Skeletal muscle cell (primary cell): ENCODE measurements around the gene NR6A1.

ENCODE experiments used
- DNase-seq: peaks from one replicate; pipeline ENCODE4 v3.0.0-alpha.2; 2010; ENCODE audit warnings: low read depth
- H3K4me3 ChIP-seq: 2 replicates; pipeline ENCODE4 v1.5.1; 2011; ENCODE audit warnings: low read depth, mild to moderate bottlenecking, control low read depth, low read length, moderate library complexity

The NR6A1 gene

DNA sequence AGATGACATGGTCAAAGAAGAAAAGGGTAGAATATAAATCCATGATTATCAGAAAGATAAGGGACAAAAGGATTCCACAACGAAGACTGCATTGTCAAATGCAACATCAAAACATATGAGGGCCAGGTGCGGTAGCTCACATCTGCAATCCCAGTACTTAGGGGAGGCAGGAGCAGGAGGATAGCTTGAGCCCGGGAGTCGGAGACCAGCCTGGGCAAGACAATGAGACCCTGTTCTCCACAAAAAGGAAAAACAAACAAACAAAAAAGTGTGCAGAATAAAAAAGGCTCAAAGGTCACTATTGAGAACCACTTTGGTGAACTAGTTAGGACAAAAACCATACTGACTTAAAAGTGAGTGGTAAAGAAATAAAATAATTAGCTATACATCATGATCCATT lies 203.7 kb downstream of the NR6A1 start:
- DNase-seq, result no peak
- H3K4me3 ChIP-seq, result no peak overlapping the region

DNA sequence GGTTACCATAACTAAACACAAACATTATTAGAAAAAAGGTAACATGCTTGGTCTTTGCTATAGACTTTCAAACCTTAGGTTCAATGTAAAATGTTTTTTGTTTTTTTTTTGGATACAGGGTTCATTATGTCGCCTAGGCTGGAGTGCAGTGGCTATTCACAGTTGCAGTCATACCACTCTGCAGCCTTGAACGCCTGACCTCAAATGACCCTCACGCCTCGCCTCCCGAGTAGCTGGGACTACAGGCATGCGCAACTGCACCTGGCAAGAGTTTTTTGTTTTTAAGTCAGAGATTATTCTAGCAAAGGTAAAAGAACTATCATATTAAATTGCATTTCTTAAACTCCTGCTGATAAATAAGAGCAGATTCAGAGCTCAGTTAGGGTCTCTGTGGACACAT lies 208.8 kb downstream of the NR6A1 start:
- no peak overlapping the region for H3K4me3 ChIP-seq
- DNase-seq, result no peak

DNA sequence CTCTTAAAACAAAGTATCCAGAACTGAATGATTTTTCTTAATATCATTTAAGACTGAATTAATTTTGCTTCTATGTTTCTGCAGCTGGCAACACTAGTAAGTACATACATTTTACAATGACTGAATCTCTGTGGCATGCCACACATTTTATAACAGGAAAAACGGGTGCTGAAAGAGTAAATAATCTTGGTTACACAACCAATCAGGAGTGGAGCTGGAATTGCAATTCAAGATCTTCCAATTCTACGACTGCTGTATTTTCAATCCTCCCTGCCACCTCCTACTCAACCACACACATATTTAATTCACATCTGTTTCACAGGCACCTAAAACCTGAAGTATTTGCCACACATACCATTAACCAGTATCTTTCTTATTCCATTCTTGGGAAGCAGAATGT lies 211.2 kb downstream of the NR6A1 start:
- H3K4me3 ChIP-seq, result no peak overlapping the region
- DNase-seq, result peak; percentile 61

DNA sequence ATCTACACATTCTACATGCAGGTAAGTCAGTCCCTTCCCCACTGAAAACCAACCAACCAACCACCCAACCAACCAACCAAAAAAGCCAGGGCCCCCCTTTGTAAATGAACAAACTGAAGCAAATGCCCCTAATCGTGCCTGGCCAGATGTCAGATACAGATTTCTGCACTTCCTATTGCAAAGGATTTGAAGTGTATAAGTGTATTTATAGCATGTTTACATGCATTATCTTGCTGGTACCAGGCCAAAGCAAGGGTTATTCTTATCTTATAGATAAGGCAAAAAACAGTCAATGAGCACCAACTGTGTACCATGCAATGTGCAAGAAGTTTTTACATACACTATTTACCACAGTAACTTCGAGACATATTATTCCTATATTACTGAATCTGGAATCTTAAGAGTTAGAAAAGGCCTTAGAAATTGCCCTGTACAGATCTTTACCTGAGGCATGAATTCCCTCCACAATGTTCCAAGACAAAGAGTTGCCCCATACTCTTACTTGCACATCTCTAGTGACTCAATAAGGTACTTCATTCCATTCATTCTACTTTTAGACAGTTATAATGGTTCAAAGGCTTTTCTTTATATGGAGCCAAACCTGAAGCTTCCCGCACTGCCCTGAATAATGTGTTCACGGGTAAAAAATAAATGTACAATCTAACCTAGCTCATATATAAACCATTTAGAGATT lies 212.2 kb downstream of the NR6A1 start:
- DNase-seq, result no peak
- no peak overlapping the region for H3K4me3 ChIP-seq

DNA sequence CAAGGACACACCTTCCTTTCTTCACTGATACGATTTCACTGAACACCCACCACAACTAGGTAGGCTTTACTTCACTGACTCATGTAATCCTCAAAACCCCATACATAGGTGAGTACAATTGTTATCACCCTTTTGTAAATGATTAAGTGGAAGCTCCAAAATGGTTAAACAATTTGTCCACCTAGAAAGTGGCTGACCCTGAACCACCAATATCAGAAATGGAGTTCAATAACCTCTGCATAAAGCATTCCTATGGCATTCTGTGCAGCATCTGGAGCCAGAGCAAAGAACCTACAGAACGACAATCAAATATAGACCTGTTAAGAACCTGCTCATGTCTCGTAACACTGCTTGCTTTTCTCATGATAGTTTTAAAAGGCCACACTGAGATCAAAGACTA lies 213.2 kb downstream of the NR6A1 start:
- no peak for DNase-seq
- H3K4me3 ChIP-seq, result no peak overlapping the region

DNA sequence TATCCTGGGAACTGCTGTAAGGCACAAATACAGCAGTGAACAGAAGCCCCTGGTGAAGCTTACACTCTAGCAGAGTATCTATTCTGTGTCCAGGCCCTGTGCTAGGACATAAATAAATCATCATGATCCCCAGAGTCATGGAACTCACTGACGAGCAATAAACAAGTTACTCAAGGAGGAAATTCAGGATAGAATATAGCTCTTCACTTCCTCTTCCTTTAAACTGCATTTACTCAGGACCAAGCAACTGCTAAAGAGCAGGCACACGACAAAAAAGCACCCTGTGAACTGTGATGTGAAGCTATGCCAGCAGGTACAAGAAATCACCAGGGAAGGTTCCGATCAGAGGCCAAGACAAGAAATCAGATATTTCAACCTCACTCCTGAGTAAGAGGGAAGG lies 216.1 kb downstream of the NR6A1 start:
- no peak for DNase-seq
- no peak overlapping the region for H3K4me3 ChIP-seq

DNA sequence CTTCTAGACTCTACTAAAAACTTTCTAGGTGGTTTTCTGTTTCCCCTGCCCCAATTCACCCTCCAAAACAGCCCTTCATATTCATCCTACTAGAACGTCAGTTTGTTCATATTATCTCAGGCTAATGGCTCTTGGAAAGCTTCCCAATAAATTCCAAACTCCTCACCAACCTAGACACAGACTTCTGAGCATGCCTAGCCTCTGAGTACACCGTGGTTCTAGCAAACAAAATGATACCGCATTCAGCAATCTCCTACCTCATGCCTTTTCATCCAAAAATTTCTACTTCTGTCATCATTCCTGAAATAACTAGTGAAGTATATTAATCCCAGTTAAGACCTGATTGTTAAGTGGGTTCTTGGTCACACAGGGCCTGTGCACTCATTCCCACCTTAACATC lies 217.4 kb downstream of the NR6A1 start:
- no peak overlapping the region for H3K4me3 ChIP-seq
- DNase-seq, result no peak

DNA sequence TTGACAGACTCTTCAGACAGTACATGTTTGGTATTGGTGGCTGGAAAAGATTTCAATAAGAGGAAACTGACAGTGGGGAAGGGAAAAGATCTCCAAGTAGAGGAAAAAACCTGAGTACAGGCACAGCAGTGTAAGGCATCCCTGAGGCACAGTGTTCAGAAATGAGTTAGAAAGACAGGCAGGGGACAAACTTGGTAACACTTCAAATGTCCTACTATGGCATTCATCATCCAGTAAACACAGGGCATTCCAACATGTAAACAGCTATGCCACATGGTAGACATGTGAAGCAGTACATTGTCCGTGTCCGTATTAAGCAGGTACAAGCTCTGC lies 218.9 kb downstream of the NR6A1 start:
- no peak for DNase-seq
- no peak overlapping the region for H3K4me3 ChIP-seq

DNA sequence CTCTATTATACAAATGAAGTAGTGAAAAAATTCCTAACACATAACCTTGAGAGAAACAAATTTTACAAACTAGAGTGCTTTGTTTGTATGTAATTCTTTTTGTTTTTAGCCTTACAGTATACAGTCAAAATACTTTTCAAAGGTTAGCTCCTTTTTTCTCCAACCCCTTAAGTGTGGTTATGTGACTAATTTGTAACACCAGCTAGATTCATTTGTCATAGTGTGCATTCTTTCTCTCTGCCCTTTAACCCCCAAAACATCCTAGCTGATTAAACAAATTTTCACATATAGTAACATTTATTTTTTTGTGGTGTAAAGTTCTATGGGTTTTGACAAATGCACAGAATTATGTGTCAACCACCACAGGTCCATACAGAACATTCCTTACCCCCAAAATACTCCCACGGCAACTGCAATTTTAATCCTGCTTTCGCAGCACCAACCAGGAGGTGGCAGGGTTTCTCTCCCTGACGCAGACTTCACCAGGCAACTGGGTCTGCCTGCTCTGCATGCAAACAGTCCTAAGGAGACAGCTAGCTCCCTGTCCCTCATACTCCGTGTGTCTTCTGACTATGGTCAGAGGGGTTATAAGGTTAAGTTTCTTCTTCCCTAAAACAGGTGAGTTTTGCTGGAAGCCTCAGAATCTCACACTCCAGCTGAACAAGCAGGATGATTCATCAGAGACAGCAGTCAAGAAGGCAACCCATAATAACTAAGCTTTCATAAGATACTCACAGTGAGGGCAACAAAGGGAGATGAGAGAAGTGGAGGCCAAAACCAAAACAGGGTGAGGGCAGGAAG lies 219.4 kb downstream of the NR6A1 start:
- H3K4me3 ChIP-seq, result no peak overlapping the region
- DNase-seq, result peak; percentile 51

DNA sequence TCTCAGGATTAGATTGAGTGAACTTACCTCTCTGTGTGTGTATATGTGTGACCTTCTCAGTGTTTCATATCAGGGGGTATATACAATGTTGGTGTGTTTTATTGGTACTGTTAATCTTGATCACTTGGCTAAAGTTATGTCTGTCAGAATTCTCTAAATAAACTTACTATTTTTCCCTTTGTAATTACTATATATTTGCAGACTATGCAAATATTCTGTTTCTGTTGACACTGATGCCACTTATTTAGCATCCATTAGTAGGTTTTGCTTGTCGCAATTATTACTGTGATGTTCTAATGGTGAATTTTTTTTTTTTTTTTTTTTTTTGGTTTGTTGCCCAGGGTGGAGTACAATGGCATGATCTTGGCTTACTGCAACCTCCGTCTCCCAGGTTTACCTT lies 221.0 kb downstream of the NR6A1 start:
- H3K4me3 ChIP-seq, result no peak overlapping the region
- no peak for DNase-seq

DNA sequence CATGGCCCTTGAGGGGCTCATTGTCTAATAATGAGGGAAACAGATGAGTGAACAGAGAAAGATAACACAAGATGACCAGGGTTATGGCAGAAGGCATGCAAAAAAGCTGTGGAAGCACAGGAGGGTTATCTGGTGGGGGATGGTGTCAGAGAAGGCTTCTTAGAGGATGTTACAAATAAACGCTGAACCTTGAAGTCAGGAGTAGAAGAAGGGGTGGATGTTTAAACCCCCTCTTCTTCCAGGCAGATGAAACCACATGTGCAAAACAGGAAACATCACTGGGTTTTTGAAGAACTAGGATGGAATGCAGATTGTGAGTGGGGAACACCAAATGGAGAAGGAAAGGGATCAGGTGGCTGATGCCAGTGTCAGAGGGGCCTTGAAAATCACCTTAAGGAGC lies 222.1 kb downstream of the NR6A1 start:
- H3K4me3 ChIP-seq, result no peak overlapping the region
- DNase-seq, result no peak

DNA sequence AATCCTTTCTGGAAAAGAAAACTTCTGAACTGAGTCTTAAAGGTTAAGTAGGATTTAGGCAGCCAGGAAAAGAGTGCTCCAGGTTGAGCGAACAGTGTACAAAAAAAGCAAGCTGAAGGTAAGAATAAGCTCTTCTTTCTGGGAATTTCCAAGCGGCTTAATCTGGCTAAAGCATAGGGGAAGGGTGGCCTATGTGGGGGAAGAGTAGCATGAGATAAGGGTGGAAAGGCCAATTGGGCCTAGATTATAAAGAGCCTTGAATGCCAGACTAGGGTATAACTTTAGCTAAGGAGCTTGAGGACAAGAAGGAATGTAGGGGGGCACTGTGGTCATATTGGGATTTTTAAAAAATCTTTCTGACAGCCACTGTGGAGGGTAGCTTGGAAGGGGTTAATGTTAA lies 226.6 kb downstream of the NR6A1 start:
- H3K4me3 ChIP-seq, result no peak overlapping the region
- DNase-seq, result no peak

DNA sequence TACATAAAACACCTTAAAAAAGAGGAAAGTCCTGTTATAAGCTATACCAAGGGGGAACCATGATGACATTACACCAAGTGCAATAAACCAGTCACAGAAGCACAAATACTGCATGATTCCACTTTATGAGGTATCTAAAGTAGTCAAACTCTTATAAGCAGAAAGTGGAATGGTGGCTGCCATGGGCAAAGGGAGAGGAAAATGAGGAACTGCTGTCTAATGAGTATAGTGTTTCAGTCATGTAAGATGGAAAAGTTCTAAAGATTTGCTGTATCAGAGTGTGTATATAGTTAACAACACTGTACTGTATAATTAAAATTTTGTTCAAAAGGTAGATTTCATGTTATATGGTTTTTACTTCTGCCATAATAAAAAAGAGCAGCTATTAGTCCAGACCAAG lies 229.3 kb downstream of the NR6A1 start:
- DNase-seq, result no peak
- H3K4me3 ChIP-seq, result no peak overlapping the region

DNA sequence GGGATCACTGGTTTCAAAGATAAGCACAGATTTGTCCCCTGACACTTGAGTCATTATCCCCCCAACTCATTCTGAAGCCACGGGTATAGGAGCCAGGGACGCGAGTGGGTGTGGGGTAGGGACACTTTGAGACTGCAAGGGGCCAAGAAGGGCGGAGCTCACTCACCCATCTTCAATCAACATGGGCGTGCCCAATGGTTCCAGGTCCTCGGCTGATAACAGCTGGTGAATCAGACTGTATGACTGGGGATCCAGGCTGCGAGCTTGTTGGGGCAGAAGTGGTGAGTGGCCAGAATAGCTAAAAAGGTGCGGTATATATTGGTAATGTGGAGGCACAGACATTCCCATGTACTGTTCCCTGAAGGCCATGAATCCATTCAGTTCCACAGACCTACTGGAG lies 233.2 kb downstream of the NR6A1 start:
- no peak for DNase-seq
- no peak overlapping the region for H3K4me3 ChIP-seq

DNA sequence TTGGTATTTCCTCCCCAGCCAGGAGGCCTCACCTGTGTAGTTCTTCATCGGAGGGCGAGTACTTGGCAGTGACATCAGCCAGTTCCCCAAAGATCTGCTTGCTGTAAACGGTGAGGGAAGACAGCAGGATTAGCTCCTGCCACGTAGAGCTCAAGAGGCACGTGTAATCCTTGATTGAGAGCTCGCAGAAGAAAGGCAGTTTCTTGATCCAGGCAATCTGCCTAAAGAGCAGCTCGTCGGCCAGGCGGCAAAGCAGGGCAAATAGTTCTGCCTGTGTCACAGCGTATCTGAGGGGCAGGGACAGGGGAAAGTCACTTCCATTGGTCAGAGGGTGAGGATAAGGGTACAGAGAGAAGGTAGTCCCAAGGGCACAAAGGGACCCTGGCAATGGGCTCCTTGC lies 235.3 kb downstream of the NR6A1 start:
- DNase-seq, result no peak

DNA sequence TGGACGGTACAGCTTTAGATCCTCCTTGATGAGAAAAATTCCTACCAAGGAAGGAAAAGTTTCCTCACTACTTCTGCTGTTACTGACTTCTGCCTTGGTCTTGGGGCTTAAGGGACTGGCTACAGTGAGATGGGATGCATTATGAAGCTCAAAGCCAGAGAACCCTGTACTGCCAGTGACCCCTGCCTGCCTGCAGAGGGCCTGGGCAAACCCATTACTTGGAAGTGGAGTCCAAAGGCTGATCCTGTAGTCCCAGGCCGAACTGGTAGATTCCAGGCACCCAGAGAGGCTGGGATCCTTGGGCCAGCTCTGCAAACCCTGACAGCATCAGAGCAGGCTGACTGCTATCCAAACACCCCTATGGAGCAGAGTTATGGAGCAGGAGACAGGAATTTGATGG lies 238.2 kb downstream of the NR6A1 start:
- no peak overlapping the region for H3K4me3 ChIP-seq
- DNase-seq, result no peak

More for the DNA sequence above, 235.3 kb downstream of the NR6A1 start:
- H3K4me3 ChIP-seq, result no peak overlapping the region

DNA sequence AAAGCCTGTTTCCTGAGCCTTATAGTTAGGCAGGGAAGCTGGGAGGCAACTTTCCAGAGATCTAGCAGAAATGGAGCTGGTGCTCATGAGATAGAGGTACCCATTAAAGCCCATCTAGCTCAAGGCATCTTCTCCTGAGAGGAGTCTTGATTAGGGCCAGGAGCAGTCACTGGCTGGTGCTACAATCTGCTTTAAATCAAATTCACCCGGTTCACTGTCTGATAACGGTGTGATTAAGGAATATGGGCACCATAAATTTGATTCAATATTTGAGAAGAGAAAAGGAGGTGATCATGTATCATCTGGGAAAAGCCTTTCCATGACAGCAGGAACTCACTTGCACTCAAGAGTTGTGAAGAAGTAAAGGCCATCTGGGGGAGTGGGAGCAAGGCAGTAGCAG lies 240.0 kb downstream of the NR6A1 start:
- H3K4me3 ChIP-seq, result no peak overlapping the region
- no peak for DNase-seq

DNA sequence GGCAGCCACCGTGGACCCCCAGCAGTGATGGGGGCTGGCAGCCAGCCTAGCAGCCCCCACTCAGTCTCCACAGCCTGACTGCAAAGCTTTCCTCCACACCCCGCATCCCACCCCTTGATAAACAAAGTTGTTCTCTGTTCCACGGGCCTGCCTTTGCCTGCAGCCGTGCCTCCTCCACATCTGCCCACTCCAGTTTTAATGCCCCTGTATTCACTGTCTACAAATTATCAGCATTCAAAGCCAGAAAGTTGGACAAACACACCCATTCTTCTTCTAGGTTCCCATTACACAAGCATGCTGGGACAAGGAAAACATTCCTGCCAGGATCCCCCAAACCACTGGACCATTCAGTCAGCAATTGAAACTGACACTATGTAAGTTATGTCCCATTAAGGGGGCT lies 240.9 kb downstream of the NR6A1 start:
- DNase-seq, result no peak
- no peak overlapping the region for H3K4me3 ChIP-seq

DNA sequence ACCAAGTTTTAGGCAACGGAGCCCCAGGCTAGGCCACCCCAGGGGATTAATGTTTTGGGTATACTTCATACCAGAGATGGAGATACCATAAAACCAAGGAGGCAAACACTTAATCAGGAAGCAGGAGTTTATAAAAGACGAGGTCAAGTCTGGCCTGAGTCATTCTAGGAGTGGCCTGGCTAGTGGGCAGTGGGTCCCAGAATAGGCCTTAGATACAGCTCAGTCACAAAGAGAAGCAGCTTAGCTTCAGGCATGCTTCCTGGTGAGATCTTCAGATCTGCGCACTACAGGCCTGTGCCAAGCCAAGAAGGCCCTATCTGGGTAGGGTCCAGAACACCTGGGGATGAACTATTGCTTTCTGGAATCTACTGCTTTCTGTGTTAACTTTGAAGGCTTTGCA lies 243.3 kb downstream of the NR6A1 start:
- no peak for DNase-seq
- H3K4me3 ChIP-seq, result no peak overlapping the region

DNA sequence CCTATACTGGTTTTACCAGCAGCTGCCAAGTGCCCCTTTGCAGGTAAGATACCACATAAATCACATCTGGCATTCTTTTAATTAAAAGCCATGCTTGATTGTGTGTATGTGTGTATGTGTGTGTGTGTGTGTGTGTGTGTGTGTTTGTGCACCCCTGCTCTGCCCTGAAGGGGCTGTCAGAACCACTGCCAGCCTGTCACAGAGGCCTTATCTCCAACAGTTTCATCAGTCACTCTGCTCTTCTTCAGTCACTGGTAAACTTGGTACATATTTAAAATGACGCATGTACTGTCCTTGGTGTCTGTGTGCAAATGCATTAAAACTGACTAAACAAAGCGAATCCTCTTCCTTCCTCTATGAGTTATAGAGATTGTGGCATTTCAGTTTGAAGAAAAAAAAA lies 244.9 kb downstream of the NR6A1 start:
- H3K4me3 ChIP-seq, result no peak overlapping the region
- no peak for DNase-seq
